ENCODE results near the gene ABCC8. TPM values are rescaled to one million over a fixed set of nuclear protein-coding genes. Genes with fewer than 3 reads are reported as not detected.

The ABCC8 gene
- total and polyA plus RNA-seq, 9 donors = 0.38 to 1.8 (median 0.71) TPM; not detected in 2

GRCh38 chr11:17494019-17494418 lies 17.4 kb upstream of the ABCC8 start:
- H3K4me3 ChIP-seq = no peak overlapping the region
- no peaks in the 10 kb centered on the region for H3K9me3 ChIP-seq
- no peaks in the 10 kb centered on the region for H3K4me1 ChIP-seq (ENCODE audit: insufficient read depth)
- H3K27ac ChIP-seq = no peak overlapping the region
- H3K36me3 ChIP-seq = no peaks in the 10 kb centered on the region
- WGBS, 3 donors = 46 to 69% (median 46%) methylated on average over 6 of the region's 6 CpGs
- no peak for DNase-seq
- no peaks in the 10 kb centered on the region for H3K27me3 ChIP-seq
- intact Hi-C loops (cut with DNase I) = no loop called here
- no peak for TF ChIP-seq POLR2A (IDR thresholded peaks at IDR 0.05)
- TF ChIP-seq CTCF (IDR thresholded peaks at IDR 0.05) = no peak
- no peak for TF ChIP-seq EP300 (IDR thresholded peaks at IDR 0.05)

GRCh38 chr11:17490938-17491337 lies 14.3 kb upstream of the ABCC8 start:
- H3K27me3 ChIP-seq = no peaks in the 10 kb centered on the region
- TF ChIP-seq EP300 (IDR thresholded peaks at IDR 0.05) (no peak), CTCF (IDR thresholded peaks at IDR 0.05) (no peak), POLR2A (IDR thresholded peaks at IDR 0.05) (no peak)
- H3K4me3 ChIP-seq = no peak overlapping the region
- no peaks in the 10 kb centered on the region for H3K36me3 ChIP-seq
- no peak overlapping the region for H3K27ac ChIP-seq
- intact Hi-C loops (cut with DNase I) = no loop called here
- DNase-seq = no peak
- H3K9me3 ChIP-seq = no peaks in the 10 kb centered on the region
- 49 to 68% (median 60%) methylated on average over 4 of the region's 4 CpGs for WGBS, 3 donors
- no peaks in the 10 kb centered on the region for H3K4me1 ChIP-seq (ENCODE audit: insufficient read depth)

GRCh38 chr11:17490232-17490631 lies 13.6 kb upstream of the ABCC8 start:
- Histone ChIP-seq H3K4me3 (no peak overlapping the region), H3K4me1 (ENCODE audit: insufficient read depth) (no peaks in the 10 kb centered on the region), H3K27me3 (no peaks in the 10 kb centered on the region), H3K9me3 (no peaks in the 10 kb centered on the region), H3K27ac (no peak overlapping the region), H3K36me3 (no peaks in the 10 kb centered on the region)
- DNase-seq = no peak
- intact Hi-C loops (cut with DNase I) = no loop called here
- 81 to 90% (median 87%) methylated on average over 6 of the region's 6 CpGs for WGBS, 3 donors
- TF ChIP-seq POLR2A (IDR thresholded peaks at IDR 0.05) (no peak), CTCF (IDR thresholded peaks at IDR 0.05) (no peak), EP300 (IDR thresholded peaks at IDR 0.05) (no peak)

GRCh38 chr11:17489751-17490150 lies 13.1 kb upstream of the ABCC8 start:
- no peak for DNase-seq
- Histone ChIP-seq H3K27me3 (no peaks in the 10 kb centered on the region), H3K27ac (no peak overlapping the region), H3K4me1 (ENCODE audit: insufficient read depth) (no peaks in the 10 kb centered on the region), H3K36me3 (no peaks in the 10 kb centered on the region), H3K4me3 (no peak overlapping the region), H3K9me3 (no peaks in the 10 kb centered on the region)
- 66 to 70% (median 68%) methylated on average over 5 of the region's 5 CpGs for WGBS, 3 donors
- no peak for TF ChIP-seq CTCF (IDR thresholded peaks at IDR 0.05)
- no peak for TF ChIP-seq EP300 (IDR thresholded peaks at IDR 0.05)
- TF ChIP-seq POLR2A (IDR thresholded peaks at IDR 0.05) = no peak
- intact Hi-C loops (cut with DNase I) = no loop called here

- no peak for DNase-seq
Measured at GRCh38 chr11:17488563-17488962, 11.9 kb upstream of the ABCC8 start.

More at GRCh38 chr11:17488563-17488962, 11.9 kb upstream of the ABCC8 start:
- H3K9me3 ChIP-seq = no peaks in the 10 kb centered on the region
- H3K36me3 ChIP-seq = no peaks in the 10 kb centered on the region
- WGBS, 3 donors = 80 to 89% (median 87%) methylated on average over 1 of the region's 1 CpG
- no peaks in the 10 kb centered on the region for H3K4me1 ChIP-seq (ENCODE audit: insufficient read depth)
- no peaks in the 10 kb centered on the region for H3K27me3 ChIP-seq
- intact Hi-C loops (cut with DNase I) = no loop called here
- no peak overlapping the region for H3K4me3 ChIP-seq
- H3K27ac ChIP-seq = no peak overlapping the region
- no peak for TF ChIP-seq POLR2A (IDR thresholded peaks at IDR 0.05)
- TF ChIP-seq CTCF (IDR thresholded peaks at IDR 0.05) = no peak
- TF ChIP-seq EP300 (IDR thresholded peaks at IDR 0.05) = no peak

Data from ovary (tissue), 9 donors.